Caco-2 (cell line): ENCODE data around the gene KCNH8. TPM values are rescaled to one million over a fixed set of nuclear protein-coding genes. Genes with fewer than 3 reads are reported as not detected.
A peak's percentile ranks its signal among the peaks of the same experiment; 100 is the strongest.

Experiments used
- BruUV-seq: library from RNA; stranded (reverse); fragments of 400-500 nt; replicated peaks from 2 replicates; lab custom pipeline; 2021; lab: Mats Ljungman, UMichigan
- CTCF ChIA-PET: fragments of 300-600 bp; sonication (Branson Sonifier 250); formaldehyde crosslinking; loops from one replicate; lab custom pipeline; 2022; ENCODE audit warnings: antibody characterized with exemption; lab: Charles Lee
- POLR2A ChIA-PET: fragments of 300-600 bp; sonication (Branson Sonifier 250); formaldehyde crosslinking; loops from one replicate; lab custom pipeline; 2022; ENCODE audit warnings: antibody characterized with exemption; lab: Charles Lee
- DNase-seq, 2 experiments: peaks; one replicate each; pipeline versions ENCODE4 v3.0.0 to v3.0.0-alpha.2; 2020 to 2022
- H3K27me3 ChIP-seq: replicated peaks from 2 replicates; pipeline ENCODE4 v1.6.0; 2011; ENCODE audit warnings: low read length; ENCODE audit not compliant: control insufficient read depth, insufficient read depth
- H3K36me3 ChIP-seq: 2 replicates; pipeline ENCODE4 v1.5.1; 2011; ENCODE audit warnings: low read length; ENCODE audit not compliant: control insufficient read depth, insufficient read depth
- H3K4me1 ChIP-seq: fragments of 250-450 bp; sonication (Bioruptor Pico); 2 replicates; pipeline ENCODE4 v1.5.1; 2020; ENCODE audit warnings: mild to moderate bottlenecking
- H3K4me3 ChIP-seq: 2 replicates; pipeline ENCODE4 v1.5.1; 2011; ENCODE audit warnings: low read depth, mild to moderate bottlenecking, control low read depth, low read length
- H3K9me3 ChIP-seq: fragments of 250-450 bp; sonication (Bioruptor Pico); 2 replicates; pipeline ENCODE4 v1.5.1; 2020; ENCODE audit warnings: mild to moderate bottlenecking, moderate library complexity
- H3K27ac Mint-ChIP-seq: one replicate; pipeline ENCODE4 v1.8.0; 2022; ENCODE audit warnings: mixed read lengths; ENCODE audit not compliant: unreplicated experiment
- H3K27me3 Mint-ChIP-seq: one replicate; pipeline ENCODE4 v1.8.0; 2022; ENCODE audit warnings: mixed read lengths; ENCODE audit not compliant: insufficient read depth, unreplicated experiment
- H3K36me3 Mint-ChIP-seq: one replicate; pipeline ENCODE4 v1.8.0; 2022; ENCODE audit warnings: mild to moderate bottlenecking, mixed read lengths; ENCODE audit not compliant: insufficient read depth, unreplicated experiment
- H3K4me1 Mint-ChIP-seq: one replicate; pipeline ENCODE4 v1.8.0; 2022; ENCODE audit warnings: low read depth, mixed read lengths; ENCODE audit not compliant: unreplicated experiment
- H3K4me3 Mint-ChIP-seq: one replicate; pipeline ENCODE4 v1.8.0; 2022; ENCODE audit warnings: mild to moderate bottlenecking, moderate library complexity, mixed read lengths; ENCODE audit not compliant: unreplicated experiment
- H3K9me3 Mint-ChIP-seq: one replicate; pipeline ENCODE4 v1.8.0; 2022; ENCODE audit warnings: mixed read lengths; ENCODE audit not compliant: unreplicated experiment
- CTCF ChIP-seq, 2 experiments: fragments of 200-600 bp in 1 of 2; IDR thresholded peaks; 1 replicate in 1 of 2; 2 replicates in 1 of 2; pipeline versions ENCODE4 v1.5.1 to v1.8.0; 2011 to 2022; ENCODE audit warnings: antibody characterized with exemption in 1 of 2, control low read depth in 1 of 2, inconsistent platforms in 1 of 2, low read depth in 1 of 2, low read length in 1 of 2, mild to moderate bottlenecking in 1 of 2, moderate library complexity in 1 of 2; ENCODE audit not compliant: insufficient read depth in 1 of 2, severe bottlenecking in 1 of 2, unreplicated experiment in 1 of 2
- intact Hi-C: fragments of 100-400 bp; cut with micrococcal nuclease; formaldehyde crosslinking; loops from one replicate; pipeline ENCODE4 v1.10.0; 2022; ENCODE audit not compliant: unreplicated experiment
- total RNA-seq: library from RNA; stranded (reverse); gene quantifications from 2 replicates; pipeline ENCODE4 v1.2.3, GENCODE V29; 2022

Gene KCNH8
- total RNA-seq, 1 experiment from 2014 or later = 0.07 TPM

GRCh38 chr3:19363071-19363470, 214.8 kb downstream of the KCNH8 start:
- Mint-ChIP-seq H3K4me1 (peaks cover 6% of the 10 kb centered on the region), H3K27ac (no peak overlapping the region), H3K9me3 (peaks cover 9% of the 10 kb centered on the region), H3K27me3 (peaks cover 4% of the 10 kb centered on the region), H3K4me3 (no peak overlapping the region), H3K36me3 (no peaks in the 10 kb centered on the region)
- POLR2A ChIA-PET = no interaction called here
- H3K27me3 ChIP-seq = no peaks in the 10 kb centered on the region
- intact Hi-C loops = no loop called here
- CTCF ChIA-PET = no interaction called here
- no peak for DNase-seq
- TF ChIP-seq CTCF (IDR thresholded peaks at IDR 0.05; ENCODE audit: insufficient read depth in 1 of 2, low read depth in 1 of 2, low read length in 1 of 2, severe bottlenecking in 1 of 2, unreplicated experiment in 1 of 2) = no peak
- no peak overlapping the region for H3K4me3 ChIP-seq
- peaks cover 5% of the 10 kb centered on the region; the same call in 1 of the 2 replicates for H3K4me1 ChIP-seq
- H3K36me3 ChIP-seq = no peaks in the 10 kb centered on the region
- H3K9me3 ChIP-seq = no peaks in the 10 kb centered on the region; the same call in 1 of the 2 replicates
- no TSS peak for BruUV-seq

- TF ChIP-seq CTCF (IDR thresholded peaks at IDR 0.05; ENCODE audit: insufficient read depth in 1 of 2, low read depth in 1 of 2, low read length in 1 of 2, severe bottlenecking in 1 of 2, unreplicated experiment in 1 of 2) = no peak
- Mint-ChIP-seq H3K27me3 (peaks cover 2% of the 10 kb centered on the region), H3K4me1 (peaks cover 6% of the 10 kb centered on the region), H3K4me3 (peak overlapping the region; percentile 32), H3K36me3 (no peaks in the 10 kb centered on the region), H3K27ac (no peak overlapping the region), H3K9me3 (peaks cover 9% of the 10 kb centered on the region)
- no peak overlapping the region for H3K4me3 ChIP-seq
- no peaks in the 10 kb centered on the region for H3K27me3 ChIP-seq
- peaks cover 5% of the 10 kb centered on the region; the same call in 1 of the 2 replicates for H3K4me1 ChIP-seq
- no peaks in the 10 kb centered on the region for H3K36me3 ChIP-seq
- CTCF ChIA-PET = no interaction called here
- no peaks in the 10 kb centered on the region for H3K9me3 ChIP-seq
- DNase-seq = peak; percentile 5 to 36
- POLR2A ChIA-PET = no interaction called here
- BruUV-seq = no TSS peak
- intact Hi-C loops = no loop called here
Observed at GRCh38 chr3:19364148-19364547, 215.8 kb downstream of the KCNH8 start.

GRCh38 chr3:19365471-19365870, 217.2 kb downstream of the KCNH8 start:
- ChIA-PET POLR2A (no interaction called here), CTCF (no interaction called here)
- H3K27me3 ChIP-seq = no peaks in the 10 kb centered on the region
- peaks cover 5% of the 10 kb centered on the region; the same call in 1 of the 2 replicates for H3K4me1 ChIP-seq
- TF ChIP-seq CTCF (IDR thresholded peaks at IDR 0.05; ENCODE audit: insufficient read depth in 1 of 2, low read depth in 1 of 2, low read length in 1 of 2, severe bottlenecking in 1 of 2, unreplicated experiment in 1 of 2) = no peak
- H3K9me3 Mint-ChIP-seq = peaks cover 9% of the 10 kb centered on the region
- H3K36me3 Mint-ChIP-seq = no peaks in the 10 kb centered on the region
- H3K27me3 Mint-ChIP-seq = peaks cover 2% of the 10 kb centered on the region
- H3K4me3 ChIP-seq = no peak overlapping the region
- H3K9me3 ChIP-seq = no peaks in the 10 kb centered on the region
- H3K4me3 Mint-ChIP-seq = no peak overlapping the region
- peaks cover 6% of the 10 kb centered on the region for H3K4me1 Mint-ChIP-seq
- no peak for DNase-seq
- no TSS peak for BruUV-seq
- intact Hi-C loops = no loop called here
- H3K27ac Mint-ChIP-seq = no peak overlapping the region
- no peaks in the 10 kb centered on the region for H3K36me3 ChIP-seq
